HG03442 (cell line): ENCODE data around the gene RBM15.

ENCODE experiments used
- ATAC-seq: cut with Tn5 transposase; IDR thresholded peaks from one replicate; pipeline ENCODE4 v1.9.1; 2021; ENCODE audit warnings: mild to moderate bottlenecking, moderate library complexity; ENCODE audit not compliant: unreplicated experiment

The RBM15 gene

GRCh38 chr1:110393691-110394492, 54.7 kb downstream of the RBM15 start:
- ATAC-seq, result no peak

- ATAC-seq, result no peak
Measured at GRCh38 chr1:110394493-110394820, 55.3 kb downstream of the RBM15 start.
